ENCODE results near the gene CDH2.
"Not testable (repeated sequence)": the region's sequence is repeated elsewhere in the genome, so short reads cannot be mapped to it uniquely, and the experiment has no call there.

Gene CDH2

GRCh38 chr18:27906189-27906588, 270.7 kb downstream of the CDH2 start:
- not testable (repeated sequence) for DNase-seq (ENCODE audit: low spot score)

- no peak for DNase-seq (ENCODE audit: low spot score)
Observed at GRCh38 chr18:27903906-27904305, 273.0 kb downstream of the CDH2 start.

- no peak for DNase-seq (ENCODE audit: low spot score)
Observed at GRCh38 chr18:27901424-27902226, 275.3 kb downstream of the CDH2 start.

All from left forelimb (tissue), 1 donor.